Large intestine (tissue), 3 donors: Measurements from ENCODE around the gene MIOX. TPM values are rescaled to one million over a fixed set of nuclear protein-coding genes. Genes with fewer than 3 reads are reported as not detected.

ENCODE experiments used
- DNase-seq, 2 donors: peaks; one replicate each; pipeline versions ENCODE4 v3.0.0 to v3.0.0-alpha.2; 2013
- H3K27ac ChIP-seq: one replicate; pipeline ENCODE4 v1.5.1; 2013; ENCODE audit warnings: low read length
- H3K27me3 ChIP-seq: 2 replicates; pipeline ENCODE4 v1.6.1; 2013; ENCODE audit warnings: low read length; ENCODE audit not compliant: control insufficient read depth, insufficient read depth
- H3K36me3 ChIP-seq: 2 replicates; pipeline ENCODE4 v1.6.1; 2013; ENCODE audit warnings: low read length; ENCODE audit not compliant: control insufficient read depth, insufficient read depth
- H3K4me1 ChIP-seq: one replicate; pipeline ENCODE4 v1.6.1; 2013; ENCODE audit warnings: low read length; ENCODE audit not compliant: control insufficient read depth, insufficient read depth
- H3K4me3 ChIP-seq: one replicate; pipeline ENCODE4 v1.5.1; 2013; ENCODE audit warnings: low read length
- H3K9me3 ChIP-seq: one replicate; pipeline ENCODE4 v1.6.1; 2013; ENCODE audit warnings: mild to moderate bottlenecking, low read depth, low read length, moderate library complexity; ENCODE audit not compliant: control insufficient read depth
- WGBS: methylation state at CpG from one replicate; pipeline ENCODE4 v1.1.5; 2013; ENCODE audit warnings: low lambda C conversion rate; ENCODE audit not compliant: insufficient coverage; 5-methylcytosine and 5-hydroxymethylcytosine counted together
- polyA plus RNA-seq: library from polyadenylated mRNA; unstranded; fragments of 120-200 nt; gene quantifications from one replicate; pipeline ENCODE4 v1.2.1, GENCODE V29; 2013

MIOX gene
- polyA plus RNA-seq, 1 donor = 0.60 TPM

GRCh38 chr22:50525104-50525857 is 38.6 kb downstream of the MIOX start, which contains the start of gene SCO2:
TSS of gene SCO2 (minus strand) at chr22:50525598. CDS start at chr22:50524411, 1,187 bp downstream.
- H3K4me1 ChIP-seq = peaks cover 31% of the 10 kb centered on the region
- H3K4me3 ChIP-seq = peak within 1 kb of the TSS; percentile 52
- H3K27me3 ChIP-seq = peaks cover 8% of the 10 kb centered on the region
- peak within 1 kb of the TSS; percentile 88 for H3K27ac ChIP-seq
- H3K36me3 ChIP-seq = peaks cover 34% of the 10 kb centered on the region
- DNase-seq = peak; percentile 98 to 99
- H3K9me3 ChIP-seq = peaks cover 9% of the 10 kb centered on the region
- no CpG with 5 or more reads among the region's 84 CpGs for WGBS

- Histone ChIP-seq H3K27me3 (peaks cover 13% of the 10 kb centered on the region), H3K4me1 (peaks cover 35% of the 10 kb centered on the region), H3K4me3 (peak overlapping the region; percentile 52), H3K9me3 (peaks cover 13% of the 10 kb centered on the region), H3K27ac (peak overlapping the region; percentile 88), H3K36me3 (peaks cover 34% of the 10 kb centered on the region)
- no peak for DNase-seq
- no CpG with 5 or more reads among the region's 33 CpGs for WGBS
These were observed 39.1 kb downstream of the MIOX start for GRCh38 chr22:50525858-50526107.

GRCh38 chr22:50526108-50526833 is 39.6 kb downstream of the MIOX start:
- peak overlapping the region; percentile 49 for H3K4me3 ChIP-seq
- peaks cover 29% of the 10 kb centered on the region for H3K36me3 ChIP-seq
- peak; percentile 75 to 87 for DNase-seq
- peaks cover 39% of the 10 kb centered on the region for H3K4me1 ChIP-seq
- no CpG with 5 or more reads among the region's 77 CpGs for WGBS
- peaks cover 16% of the 10 kb centered on the region for H3K9me3 ChIP-seq
- peaks cover 18% of the 10 kb centered on the region for H3K27me3 ChIP-seq
- H3K27ac ChIP-seq = peak overlapping the region; percentile 88

GRCh38 chr22:50526834-50527801 is 40.5 kb downstream of the MIOX start:
- H3K4me3 ChIP-seq = peak overlapping the region; percentile 49
- peaks cover 16% of the 10 kb centered on the region for H3K9me3 ChIP-seq
- peak overlapping the region; percentile 88 for H3K27ac ChIP-seq
- H3K36me3 ChIP-seq = peaks cover 20% of the 10 kb centered on the region
- no CpG with 5 or more reads among the region's 29 CpGs for WGBS
- DNase-seq = no peak
- H3K27me3 ChIP-seq = peaks cover 26% of the 10 kb centered on the region
- H3K4me1 ChIP-seq = peaks cover 45% of the 10 kb centered on the region

GRCh38 chr22:50527921-50528681 is 41.4 kb downstream of the MIOX start:
- peaks cover 16% of the 10 kb centered on the region for H3K9me3 ChIP-seq
- WGBS = no CpG with 5 or more reads among the region's 18 CpGs
- H3K36me3 ChIP-seq = peaks cover 10% of the 10 kb centered on the region
- peaks cover 34% of the 10 kb centered on the region for H3K27me3 ChIP-seq
- DNase-seq = no peak
- no peak overlapping the region for H3K27ac ChIP-seq
- no peak overlapping the region for H3K4me3 ChIP-seq
- H3K4me1 ChIP-seq = peaks cover 47% of the 10 kb centered on the region

GRCh38 chr22:50528682-50529415 is 42.2 kb downstream of the MIOX start:
- H3K27ac ChIP-seq = peak overlapping the region; percentile 40
- DNase-seq = peak in 1 of 2 donors; percentile 31
- peaks cover 16% of the 10 kb centered on the region for H3K9me3 ChIP-seq
- H3K27me3 ChIP-seq = peaks cover 39% of the 10 kb centered on the region
- peaks cover 3% of the 10 kb centered on the region for H3K36me3 ChIP-seq
- H3K4me3 ChIP-seq = peak overlapping the region; percentile 40
- peaks cover 39% of the 10 kb centered on the region for H3K4me1 ChIP-seq
- no CpG with 5 or more reads among the region's 15 CpGs for WGBS

GRCh38 chr22:50529416-50529896 is 42.8 kb downstream of the MIOX start:
- Histone ChIP-seq H3K4me3 (peak overlapping the region; percentile 40), H3K4me1 (peaks cover 33% of the 10 kb centered on the region), H3K36me3 (no peaks in the 10 kb centered on the region), H3K27ac (peak overlapping the region; percentile 40), H3K9me3 (peaks cover 16% of the 10 kb centered on the region), H3K27me3 (peaks cover 43% of the 10 kb centered on the region)
- no peak for DNase-seq
- no CpG with 5 or more reads among the region's 50 CpGs for WGBS

GRCh38 chr22:50529897-50530579 is 43.4 kb downstream of the MIOX start, which contains the start of gene TYMP:
TSS of gene TYMP (minus strand) at chr22:50530012. CDS start at chr22:50529709, 303 bp downstream.
- peak within 1 kb of the TSS; percentile 60 for H3K4me3 ChIP-seq
- peaks cover 32% of the 10 kb centered on the region for H3K4me1 ChIP-seq
- no CpG with 5 or more reads among the region's 92 CpGs for WGBS
- H3K9me3 ChIP-seq = peaks cover 16% of the 10 kb centered on the region
- DNase-seq = peak; percentile 69 to 91
- peaks cover 45% of the 10 kb centered on the region for H3K27me3 ChIP-seq
- no peaks in the 10 kb centered on the region for H3K36me3 ChIP-seq
- H3K27ac ChIP-seq = peak within 1 kb of the TSS; percentile 94

GRCh38 chr22:50530580-50530876 is 43.9 kb downstream of the MIOX start:
- DNase-seq = peak in 1 of 2 donors; percentile 81
- peaks cover 45% of the 10 kb centered on the region for H3K27me3 ChIP-seq
- H3K27ac ChIP-seq = peak overlapping the region; percentile 94
- H3K4me1 ChIP-seq = peaks cover 32% of the 10 kb centered on the region
- no peaks in the 10 kb centered on the region for H3K36me3 ChIP-seq
- H3K9me3 ChIP-seq = peaks cover 16% of the 10 kb centered on the region
- WGBS = no CpG with 5 or more reads among the region's 21 CpGs
- peak overlapping the region; percentile 60 for H3K4me3 ChIP-seq
